ENCODE data around the gene HK1.
A peak's percentile ranks its signal among the peaks of the same experiment; 100 is the strongest.
"Not testable (repeated sequence)": the region's sequence is repeated elsewhere in the genome, so short reads cannot be mapped to it uniquely, and the experiment has no call there.

The HK1 gene

GRCh38 chr10:69311309-69311708 is 33.0 kb downstream of the HK1 start:
- no peak for DNase-seq (ENCODE audit: low read depth)

GRCh38 chr10:69312528-69312927 is 34.2 kb downstream of the HK1 start:
- DNase-seq (ENCODE audit: low read depth): no peak

GRCh38 chr10:69315100-69315542 is 36.8 kb downstream of the HK1 start:
- no peak for DNase-seq (ENCODE audit: low read depth)

- no peak for DNase-seq (ENCODE audit: low read depth)
These were observed 37.5 kb downstream of the HK1 start for GRCh38 chr10:69315610-69316312.

GRCh38 chr10:69316313-69317059 is 38.2 kb downstream of the HK1 start:
- peak; percentile 58 for DNase-seq (ENCODE audit: low read depth)

- no peak for DNase-seq (ENCODE audit: low read depth)
These were observed 38.9 kb downstream of the HK1 start for GRCh38 chr10:69317175-69317604.

GRCh38 chr10:69317626-69318105 is 39.4 kb downstream of the HK1 start:
- DNase-seq (ENCODE audit: low read depth): no peak

- no peak for DNase-seq (ENCODE audit: low read depth)
These were observed 40.0 kb downstream of the HK1 start for GRCh38 chr10:69318106-69318866.

GRCh38 chr10:69318867-69319727 is 40.8 kb downstream of the HK1 start:
- no peak for DNase-seq (ENCODE audit: low read depth)

- DNase-seq (ENCODE audit: low read depth): no peak
These were observed 41.6 kb downstream of the HK1 start for GRCh38 chr10:69319841-69320316.

GRCh38 chr10:69320521-69320920 is 42.2 kb downstream of the HK1 start:
- no peak for DNase-seq (ENCODE audit: low read depth)

- no peak for DNase-seq (ENCODE audit: low read depth)
These were observed 42.9 kb downstream of the HK1 start for GRCh38 chr10:69321039-69321715.

GRCh38 chr10:69321865-69322264 is 43.6 kb downstream of the HK1 start:
- no peak for DNase-seq (ENCODE audit: low read depth)

- DNase-seq (ENCODE audit: low read depth): not testable (repeated sequence)
These were observed 44.0 kb downstream of the HK1 start for GRCh38 chr10:69322346-69322745.

GRCh38 chr10:69323622-69324021 is 45.3 kb downstream of the HK1 start:
- DNase-seq (ENCODE audit: low read depth): no peak

- no peak for DNase-seq (ENCODE audit: low read depth)
These were observed 46.3 kb downstream of the HK1 start for GRCh38 chr10:69324583-69324982.

- not testable (repeated sequence) for DNase-seq (ENCODE audit: low read depth)
These were observed 47.6 kb downstream of the HK1 start for GRCh38 chr10:69325637-69326523.

GRCh38 chr10:69326692-69327091 is 48.4 kb downstream of the HK1 start:
- no peak for DNase-seq (ENCODE audit: low read depth)

GRCh38 chr10:69327463-69328379 is 49.4 kb downstream of the HK1 start:
- no peak for DNase-seq (ENCODE audit: low read depth)
